MCF 10A (cell line): ENCODE measurements around the gene VAMP2. TPM values are rescaled to one million over a fixed set of nuclear protein-coding genes. Genes with fewer than 3 reads are reported as not detected.

Source experiments
- BruUV-seq: library from RNA; stranded (reverse); fragments of 400-500 nt; replicated peaks from 2 replicates; lab custom pipeline; 2021; lab: Mats Ljungman, UMichigan
- CTCF ChIA-PET: fragments of 300-600 bp; sonication (Branson Sonifier 250); formaldehyde crosslinking; extraction: SDS; loops from one replicate; lab custom pipeline; 2021; ENCODE audit warnings: antibody characterized with exemption, inconsistent platforms; lab: Yijun Ruan, JAX
- POLR2A ChIA-PET: fragments of 300-600, 350-650 bp; sonication (Branson Sonifier 250); formaldehyde crosslinking; extraction: SDS; loops from one replicate; lab custom pipeline; 2020; ENCODE audit warnings: antibody characterized with exemption, inconsistent platforms; lab: Yijun Ruan, JAX
- DNase-seq: peaks from one replicate; pipeline ENCODE4 v3.0.0-alpha.2; 2018; ENCODE audit not compliant: unreplicated experiment
- H3K27ac Mint-ChIP-seq: one replicate; pipeline ENCODE4 v1.8.0; 2022; ENCODE audit warnings: mild to moderate bottlenecking, low read depth, mixed read lengths; ENCODE audit not compliant: unreplicated experiment
- H3K27me3 Mint-ChIP-seq: one replicate; pipeline ENCODE4 v1.8.0; 2022; ENCODE audit warnings: mixed read lengths; ENCODE audit not compliant: insufficient read depth, unreplicated experiment
- H3K36me3 Mint-ChIP-seq: one replicate; pipeline ENCODE4 v1.8.0; 2022; ENCODE audit warnings: mild to moderate bottlenecking, moderate library complexity, mixed read lengths; ENCODE audit not compliant: insufficient read depth, unreplicated experiment
- H3K4me1 Mint-ChIP-seq: one replicate; pipeline ENCODE4 v1.8.0; 2022; ENCODE audit warnings: mixed read lengths; ENCODE audit not compliant: insufficient read depth, unreplicated experiment
- H3K4me3 Mint-ChIP-seq: one replicate; pipeline ENCODE4 v1.8.0; 2022; ENCODE audit warnings: mild to moderate bottlenecking, moderate library complexity, mixed read lengths; ENCODE audit not compliant: unreplicated experiment
- H3K9me3 Mint-ChIP-seq: one replicate; pipeline ENCODE4 v1.8.0; 2022; ENCODE audit warnings: mixed read lengths; ENCODE audit not compliant: unreplicated experiment
- CTCF ChIP-seq: fragments of 200-600 bp; IDR thresholded peaks from one replicate; pipeline ENCODE4 v1.8.0; 2022; ENCODE audit warnings: antibody characterized with exemption, mild to moderate bottlenecking; ENCODE audit not compliant: unreplicated experiment
- intact Hi-C: fragments of 100-400 bp; cut with micrococcal nuclease; formaldehyde crosslinking; loops from 2 replicates; pipeline ENCODE4 v1.14.1; 2022
- total RNA-seq: library from RNA; stranded (reverse); gene quantifications from 2 replicates; pipeline ENCODE4 v1.2.3, GENCODE V29; 2022

The VAMP2 gene
- total RNA-seq, 1 experiment from 2014 or later: 37.7 TPM

DNA sequence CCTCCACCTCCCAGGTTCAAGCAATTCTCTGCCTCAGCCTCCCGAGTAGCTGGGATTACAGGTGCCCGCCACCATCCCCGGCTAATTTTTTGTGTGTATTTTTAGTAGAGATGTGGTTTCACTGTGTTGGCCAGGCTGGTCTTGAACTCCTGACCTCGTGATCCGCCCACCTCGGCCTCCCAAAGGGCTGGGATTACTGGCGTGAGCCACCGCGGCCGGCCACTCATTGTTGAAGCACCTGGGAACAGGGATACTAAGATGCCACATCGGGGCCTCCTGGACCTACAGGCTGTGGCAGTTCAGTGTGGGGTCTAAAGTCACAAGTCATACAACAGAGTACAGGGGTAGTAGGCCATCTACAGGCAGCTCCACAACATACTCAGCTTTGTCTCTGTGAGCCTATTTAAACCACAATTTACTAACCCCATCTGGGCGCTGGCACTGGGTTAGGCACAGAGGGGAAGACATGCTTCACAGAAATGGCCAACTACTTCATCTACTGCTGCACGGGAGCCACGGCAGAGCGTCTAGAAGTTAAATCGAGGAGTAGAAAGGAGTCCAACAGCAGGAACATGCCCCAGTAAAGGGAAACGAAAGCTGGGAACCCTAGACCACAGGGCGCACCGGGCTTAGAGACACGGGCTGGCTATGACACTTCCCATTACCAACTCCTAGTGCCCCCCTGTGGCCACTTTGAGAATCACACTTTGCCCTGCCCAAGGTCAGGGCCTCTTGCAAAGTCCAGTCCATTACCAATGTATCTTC, 4.3 kb downstream of the VAMP2 start:
- H3K27me3 Mint-ChIP-seq: no peaks in the 10 kb centered on the region
- peaks cover 41% of the 10 kb centered on the region for H3K4me1 Mint-ChIP-seq
- H3K27ac Mint-ChIP-seq: peak overlapping the region; percentile 24
- POLR2A ChIA-PET: interaction anchor here (0.6 to 16.5 kb wide), 11 partner anchors 9 to 106 kb away, joined by 3 to 429 read pairs (median 9); partner anchors contain the start of genes ALOXE3, BORCS6, HES7 and TMEM107
- no TSS peak for BruUV-seq
- CTCF ChIA-PET: interaction anchor here (0.6 to 8.7 kb wide), 18 partner anchors 9 to 912 kb away, joined by 3 to 59 read pairs (median 4); partner anchors contain the start of genes HES7 and KRABD2
- no peaks in the 10 kb centered on the region for H3K9me3 Mint-ChIP-seq
- peak; percentile 89 for TF ChIP-seq CTCF
- H3K36me3 Mint-ChIP-seq: peaks cover 26% of the 10 kb centered on the region
- intact Hi-C loops: loop anchor here (1.0 kb wide), 1 partner anchor 36 kb away; no protein-coding TSS in a partner anchor
- DNase-seq: peak; percentile 91
- peak overlapping the region; percentile 21 for H3K4me3 Mint-ChIP-seq

DNA sequence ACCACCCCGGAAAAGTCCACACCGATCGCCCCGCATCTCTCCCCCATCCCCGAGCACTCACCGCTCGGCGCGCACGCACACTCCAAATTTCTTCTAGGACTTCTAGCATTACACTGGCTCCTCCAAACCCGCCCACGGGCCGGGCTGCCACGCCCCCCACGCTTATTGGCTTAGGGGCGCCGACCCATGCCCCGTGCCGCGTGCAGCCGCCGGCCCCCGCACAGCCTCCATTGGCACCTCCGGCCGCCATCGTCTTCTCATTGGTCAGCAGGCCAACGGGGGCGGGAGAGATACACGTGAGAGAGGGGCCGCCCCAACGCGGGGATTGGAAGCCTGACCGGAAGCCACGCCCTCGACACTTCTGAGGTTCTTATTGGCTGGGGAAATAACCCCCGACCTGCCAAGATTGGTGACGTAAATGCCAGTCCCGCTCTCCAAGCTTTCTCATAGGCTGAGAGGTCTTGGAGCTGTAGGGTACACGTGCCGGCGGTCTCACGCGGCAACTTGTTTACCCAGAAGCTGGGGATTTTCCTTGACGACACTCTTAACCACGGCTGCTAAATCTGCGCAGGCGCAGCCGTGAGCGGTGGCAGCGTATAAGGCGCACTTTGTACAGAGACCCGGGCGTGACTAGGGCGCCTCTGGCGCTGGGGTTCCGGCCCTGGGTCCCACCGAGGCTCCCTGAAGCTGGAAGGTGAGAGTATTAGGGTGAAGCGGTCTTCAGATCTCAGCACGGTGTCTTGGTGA, 6.3 kb downstream of the VAMP2 start:
- peaks cover 38% of the 10 kb centered on the region for H3K4me1 Mint-ChIP-seq
- TF ChIP-seq CTCF: no peak
- DNase-seq: peak; percentile 100
- intact Hi-C loops: loop anchor here (1.0 kb wide), 1 partner anchor 17 kb away; no protein-coding TSS in a partner anchor
- H3K27me3 Mint-ChIP-seq: no peaks in the 10 kb centered on the region
- POLR2A ChIA-PET: interaction anchor here (0.5 to 16.5 kb wide), 43 partner anchors 8 to 914 kb away, joined by 3 to 429 read pairs (median 5); partner anchors contain the start of genes ALOXE3, AURKB, BORCS6 and CNTROB
- no peaks in the 10 kb centered on the region for H3K9me3 Mint-ChIP-seq
- no peak overlapping the region for H3K27ac Mint-ChIP-seq
- BruUV-seq: no TSS peak
- peaks cover 20% of the 10 kb centered on the region for H3K36me3 Mint-ChIP-seq
- CTCF ChIA-PET: interaction anchor here (0.6 to 8.7 kb wide), 6 partner anchors 17 to 66 kb away, joined by 3 to 59 read pairs (median 5); partner anchors contain the start of gene ALOXE3
- no peak overlapping the region for H3K4me3 Mint-ChIP-seq

DNA sequence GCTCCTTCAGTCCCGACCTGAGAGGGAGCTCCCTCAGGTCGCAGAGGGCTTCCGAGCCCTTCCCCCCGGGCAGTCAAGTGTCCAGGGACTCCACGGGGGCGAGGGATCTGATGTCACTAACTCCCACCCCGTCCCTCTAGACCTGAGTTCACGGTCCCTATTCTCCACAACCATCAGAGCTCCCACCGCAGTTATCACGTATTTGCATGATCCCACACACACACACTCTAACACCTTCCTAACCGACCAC, 6.8 kb downstream of the VAMP2 start:
- Mint-ChIP-seq H3K4me3 (no peak overlapping the region), H3K9me3 (no peaks in the 10 kb centered on the region), H3K4me1 (peaks cover 33% of the 10 kb centered on the region), H3K36me3 (peaks cover 17% of the 10 kb centered on the region), H3K27me3 (no peaks in the 10 kb centered on the region), H3K27ac (no peak overlapping the region)
- no peak for TF ChIP-seq CTCF
- no peak for DNase-seq
- ChIA-PET CTCF (interaction anchor here (0.6 to 8.7 kb wide), 5 partner anchors 14 to 55 kb away, joined by 3 to 59 read pairs (median 3); partner anchors contain the start of gene ALOXE3), POLR2A (interaction anchor here (0.6 to 16.5 kb wide), 27 partner anchors 8 to 679 kb away, joined by 3 to 429 read pairs (median 9); partner anchors contain the start of genes ALOXE3, AURKB, BORCS6 and CNTROB)
- BruUV-seq: TSS peak; percentile 43
- intact Hi-C loops: loop anchor here (1.0 to 2.0 kb wide), 2 partner anchors 17 to 31 kb away; no protein-coding TSS in a partner anchor
